Breast epithelium (tissue), 3 donors: ENCODE measurements around the gene MACROD2.

Experiments used
- POLR2A ChIP-seq: fragments of 450-650 bp; IDR thresholded peaks from one replicate; pipeline ENCODE4 v1.6.1; 2016; ENCODE audit warnings: antibody characterized with exemption, mild to moderate bottlenecking, moderate library complexity
- POLR2AphosphoS5 ChIP-seq, 3 donors: sonication (generic); formaldehyde crosslinking; IDR thresholded peaks; one replicate each; pipeline ENCODE4 v1.6.1; 2017; ENCODE audit warnings: antibody characterized with exemption in 3 of 3
- TF ChIP-seq, protein P1 (sequence below), 3 donors: fragments of 450-650 bp; IDR thresholded peaks; one replicate each; pipeline ENCODE4 v1.5.1; 2016 to 2017; ENCODE audit warnings: antibody characterized with exemption in 3 of 3, mild to moderate bottlenecking in 3 of 3, moderate library complexity in 3 of 3

DNA sequence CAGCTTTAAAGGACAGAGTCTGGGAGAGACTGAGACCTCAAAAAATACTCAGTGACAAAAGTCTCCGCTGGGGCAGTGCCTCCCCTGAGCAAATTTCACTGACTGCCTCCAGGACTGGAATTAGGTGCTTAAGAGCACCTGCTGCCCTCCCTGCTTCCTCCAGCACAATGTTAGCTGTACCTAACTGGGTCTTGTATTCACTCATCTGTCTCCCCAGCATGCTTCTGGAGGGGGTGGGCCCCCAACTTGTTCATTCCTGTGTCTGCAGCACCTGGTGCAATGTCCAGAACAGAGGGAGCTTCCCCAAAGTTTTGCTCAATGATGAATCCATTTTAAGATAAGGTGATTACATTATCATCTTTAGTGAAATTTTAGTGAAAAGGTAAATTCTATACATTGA, 1927.2 kb downstream of the MACROD2 start:
- no peak for TF ChIP-seq POLR2AphosphoS5 (IDR thresholded peaks at IDR 0.05)
- TF ChIP-seq, protein P1, sequence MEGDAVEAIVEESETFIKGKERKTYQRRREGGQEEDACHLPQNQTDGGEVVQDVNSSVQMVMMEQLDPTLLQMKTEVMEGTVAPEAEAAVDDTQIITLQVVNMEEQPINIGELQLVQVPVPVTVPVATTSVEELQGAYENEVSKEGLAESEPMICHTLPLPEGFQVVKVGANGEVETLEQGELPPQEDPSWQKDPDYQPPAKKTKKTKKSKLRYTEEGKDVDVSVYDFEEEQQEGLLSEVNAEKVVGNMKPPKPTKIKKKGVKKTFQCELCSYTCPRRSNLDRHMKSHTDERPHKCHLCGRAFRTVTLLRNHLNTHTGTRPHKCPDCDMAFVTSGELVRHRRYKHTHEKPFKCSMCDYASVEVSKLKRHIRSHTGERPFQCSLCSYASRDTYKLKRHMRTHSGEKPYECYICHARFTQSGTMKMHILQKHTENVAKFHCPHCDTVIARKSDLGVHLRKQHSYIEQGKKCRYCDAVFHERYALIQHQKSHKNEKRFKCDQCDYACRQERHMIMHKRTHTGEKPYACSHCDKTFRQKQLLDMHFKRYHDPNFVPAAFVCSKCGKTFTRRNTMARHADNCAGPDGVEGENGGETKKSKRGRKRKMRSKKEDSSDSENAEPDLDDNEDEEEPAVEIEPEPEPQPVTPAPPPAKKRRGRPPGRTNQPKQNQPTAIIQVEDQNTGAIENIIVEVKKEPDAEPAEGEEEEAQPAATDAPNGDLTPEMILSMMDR (IDR thresholded peaks at IDR 0.05) = no peak
- TF ChIP-seq POLR2A = no peak
